MM.1S (cell line): ENCODE data around the gene OR5M8.

Experiments
- DNase-seq: peaks from one replicate; pipeline ENCODE4 v3.0.0-alpha.2; 2015
- H2AFZ ChIP-seq: fragments of 300-600 bp; sonication (generic); 2 replicates; pipeline ENCODE4 v1.6.0; 2016; ENCODE audit warnings: antibody characterized with exemption, low read length
- H3F3A ChIP-seq: fragments of 300-600 bp; sonication (generic); 2 replicates; pipeline ENCODE4 v1.6.1; 2016; ENCODE audit warnings: mild to moderate bottlenecking, antibody characterized with exemption, low read length, moderate library complexity, mixed read lengths; ENCODE audit not compliant: insufficient read depth
- H3K27ac ChIP-seq: fragments of 300-600 bp; sonication (generic); 2 replicates; pipeline ENCODE4 v1.5.1; 2016; ENCODE audit warnings: mild to moderate bottlenecking, low read length
- H3K27me3 ChIP-seq: fragments of 300-600 bp; sonication (generic); replicated peaks from 2 replicates; pipeline ENCODE4 v1.6.0; 2016; ENCODE audit warnings: low read length; ENCODE audit not compliant: insufficient read depth
- H3K36me3 ChIP-seq: fragments of 300-600 bp; sonication (generic); replicated peaks from 2 replicates; pipeline ENCODE4 v1.6.1; 2016; ENCODE audit warnings: mild to moderate bottlenecking, low read length, mixed read lengths; ENCODE audit not compliant: insufficient read depth
- H3K4me1 ChIP-seq: fragments of 300-600 bp; sonication (generic); 2 replicates; pipeline ENCODE4 v1.6.1; 2016; ENCODE audit warnings: low read length, mixed read lengths
- H3K4me2 ChIP-seq: fragments of 300-600 bp; sonication (generic); 2 replicates; pipeline ENCODE4 v1.6.0; 2016; ENCODE audit warnings: low read depth, low read length
- H3K4me3 ChIP-seq: fragments of 300-600 bp; sonication (generic); 2 replicates; pipeline ENCODE4 v1.5.1; 2016; ENCODE audit warnings: low read length, mixed read lengths
- H3K79me2 ChIP-seq: fragments of 300-600 bp; sonication (generic); 2 replicates; pipeline ENCODE4 v1.6.1; 2016; ENCODE audit warnings: mixed run types, low read length, mixed read lengths
- H3K9ac ChIP-seq: fragments of 300-600 bp; sonication (generic); 2 replicates; pipeline ENCODE4 v1.6.1; 2016; ENCODE audit warnings: low read length, mixed read lengths
- H3K9me2 ChIP-seq: fragments of 300-600 bp; sonication (generic); replicated peaks from 2 replicates; pipeline ENCODE4 v1.6.1; 2016; ENCODE audit warnings: mild to moderate bottlenecking, low read length, mixed read lengths; ENCODE audit not compliant: insufficient read depth
- H3K9me3 ChIP-seq: fragments of 300-600 bp; sonication (generic); replicated peaks from 2 replicates; pipeline ENCODE4 v1.6.1; 2016; ENCODE audit warnings: mild to moderate bottlenecking, low read length, mixed read lengths; ENCODE audit not compliant: insufficient read depth
- H4K20me1 ChIP-seq: fragments of 300-600 bp; sonication (generic); 2 replicates; pipeline ENCODE4 v1.6.1; 2016; ENCODE audit warnings: mild to moderate bottlenecking, low read length, moderate library complexity, mixed read lengths; ENCODE audit not compliant: insufficient read depth
- CTCF ChIP-seq: fragments of 300-600 bp; sonication (generic); IDR thresholded peaks from 2 replicates; pipeline ENCODE4 v1.5.1; 2016; ENCODE audit warnings: antibody characterized with exemption, low read length, mixed read lengths
- EZH2 ChIP-seq: fragments of 300-600 bp; sonication (generic); optimal IDR thresholded peaks from 2 replicates; pipeline ENCODE3; 2017; ENCODE audit warnings: low read depth, mild to moderate bottlenecking, antibody characterized with exemption, low read length, mixed read lengths
- EZH2phosphoT487 ChIP-seq: fragments of 300-600 bp; sonication (generic); IDR thresholded peaks from 2 replicates; pipeline ENCODE4 v1.6.1; 2018; ENCODE audit warnings: antibody characterized with exemption, low read length

Gene OR5M8

DNA sequence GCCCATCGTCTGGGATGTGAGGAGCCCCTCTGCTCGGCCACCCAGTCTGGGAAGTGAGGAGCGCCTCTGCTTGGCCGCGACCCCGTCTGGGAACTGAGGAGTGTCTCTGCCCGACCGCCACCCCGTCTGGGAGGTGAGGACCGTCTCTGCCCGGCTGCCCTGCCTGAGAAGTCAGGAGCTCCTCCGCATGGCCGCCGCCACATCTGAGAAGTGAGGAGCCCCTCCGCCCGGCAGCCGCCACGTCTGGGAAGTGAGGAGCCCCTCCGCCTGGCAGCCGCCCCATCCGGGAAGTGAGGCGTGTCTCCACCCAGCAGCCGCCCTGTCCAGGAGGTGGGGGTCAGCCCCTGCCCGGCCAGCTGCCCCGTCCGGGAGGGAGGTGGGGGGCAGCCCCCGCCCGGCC, 5.8 kb upstream of the OR5M8 start:
- no peak overlapping the region for H3K4me3 ChIP-seq
- no peak overlapping the region for H3K27ac ChIP-seq
- H3K9me2 ChIP-seq = no peaks in the 10 kb centered on the region
- H3K4me2 ChIP-seq = no peak overlapping the region
- no peaks in the 10 kb centered on the region for H3F3A ChIP-seq
- no peaks in the 10 kb centered on the region for H3K79me2 ChIP-seq
- no peaks in the 10 kb centered on the region for H4K20me1 ChIP-seq
- H3K27me3 ChIP-seq = no peaks in the 10 kb centered on the region
- no peak overlapping the region for H2AFZ ChIP-seq
- no peaks in the 10 kb centered on the region for H3K9me3 ChIP-seq
- no peak overlapping the region for H3K9ac ChIP-seq
- no peaks in the 10 kb centered on the region for H3K4me1 ChIP-seq
- DNase-seq = no peak
- H3K36me3 ChIP-seq = no peaks in the 10 kb centered on the region
- no peak for TF ChIP-seq EZH2phosphoT487
- TF ChIP-seq EZH2 = no peak
- no peak for TF ChIP-seq CTCF

DNA sequence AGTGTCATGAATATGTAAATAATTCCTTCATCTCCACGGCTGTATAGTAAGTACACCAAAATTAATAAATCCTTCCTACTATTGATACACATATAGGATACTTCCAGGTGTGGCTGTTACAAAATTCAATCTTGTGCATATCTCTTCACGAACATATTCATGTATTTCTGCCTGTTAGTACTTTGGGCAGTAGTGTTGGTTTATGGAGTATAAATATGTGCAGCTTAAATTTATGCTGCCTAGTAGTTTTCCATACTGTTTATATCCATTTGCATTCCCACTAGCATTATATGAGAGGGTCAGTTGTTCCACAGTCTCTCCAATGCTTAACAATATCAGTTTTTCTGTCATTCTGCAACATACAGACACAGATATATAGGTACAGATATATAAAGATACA, 3.9 kb upstream of the OR5M8 start:
- no peaks in the 10 kb centered on the region for H4K20me1 ChIP-seq
- H3K27me3 ChIP-seq = no peaks in the 10 kb centered on the region
- H3K4me2 ChIP-seq = no peak overlapping the region
- no peaks in the 10 kb centered on the region for H3K9me3 ChIP-seq
- H3F3A ChIP-seq = no peaks in the 10 kb centered on the region
- no peaks in the 10 kb centered on the region for H3K4me1 ChIP-seq
- no peak overlapping the region for H2AFZ ChIP-seq
- H3K4me3 ChIP-seq = no peak overlapping the region
- no peaks in the 10 kb centered on the region for H3K79me2 ChIP-seq
- no peak overlapping the region for H3K27ac ChIP-seq
- no peak for DNase-seq
- no peaks in the 10 kb centered on the region for H3K36me3 ChIP-seq
- no peak overlapping the region for H3K9ac ChIP-seq
- no peaks in the 10 kb centered on the region for H3K9me2 ChIP-seq
- TF ChIP-seq EZH2phosphoT487 (no peak), CTCF (no peak), EZH2 (no peak)

DNA sequence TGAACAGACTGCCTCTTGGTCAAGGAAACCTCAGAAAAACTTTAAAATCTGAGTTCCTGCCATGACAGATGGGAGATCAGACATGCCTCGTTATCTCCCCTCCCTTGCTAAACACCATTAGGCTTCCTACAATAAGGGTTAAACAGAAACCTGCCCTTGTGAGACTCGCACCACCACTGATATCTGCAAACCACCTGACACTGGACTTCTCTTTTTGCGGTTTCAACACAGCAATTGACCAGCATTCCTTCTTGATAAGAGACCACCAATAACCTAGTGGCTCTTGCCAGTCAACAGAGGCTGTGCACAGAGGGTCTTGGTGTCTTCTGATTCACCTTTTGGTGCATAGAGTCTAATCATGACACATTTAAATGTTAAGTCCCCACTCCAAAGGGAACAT, 4.4 kb downstream of the OR5M8 start:
- Histone ChIP-seq H3K36me3 (no peaks in the 10 kb centered on the region), H3K4me2 (no peak overlapping the region), H2AFZ (no peak overlapping the region), H3K4me3 (no peak overlapping the region), H3K9me3 (no peaks in the 10 kb centered on the region), H3K79me2 (no peaks in the 10 kb centered on the region), H3K9ac (no peak overlapping the region), H3K9me2 (no peaks in the 10 kb centered on the region), H3F3A (no peaks in the 10 kb centered on the region), H4K20me1 (no peaks in the 10 kb centered on the region), H3K4me1 (no peaks in the 10 kb centered on the region), H3K27me3 (no peaks in the 10 kb centered on the region), H3K27ac (no peak overlapping the region)
- no peak for TF ChIP-seq EZH2phosphoT487
- TF ChIP-seq EZH2 = no peak
- TF ChIP-seq CTCF = no peak
- no peak for DNase-seq
